NCI-H526 treated with DMSO at 0.1 percent for 48 hours (cell line): Measurements from ENCODE around the gene RUNX1.

Experiments used
- DNase-seq: peaks from one replicate; lab custom pipeline; 2025; lab: John Stamatoyannopoulos, UW

Gene RUNX1

DNA sequence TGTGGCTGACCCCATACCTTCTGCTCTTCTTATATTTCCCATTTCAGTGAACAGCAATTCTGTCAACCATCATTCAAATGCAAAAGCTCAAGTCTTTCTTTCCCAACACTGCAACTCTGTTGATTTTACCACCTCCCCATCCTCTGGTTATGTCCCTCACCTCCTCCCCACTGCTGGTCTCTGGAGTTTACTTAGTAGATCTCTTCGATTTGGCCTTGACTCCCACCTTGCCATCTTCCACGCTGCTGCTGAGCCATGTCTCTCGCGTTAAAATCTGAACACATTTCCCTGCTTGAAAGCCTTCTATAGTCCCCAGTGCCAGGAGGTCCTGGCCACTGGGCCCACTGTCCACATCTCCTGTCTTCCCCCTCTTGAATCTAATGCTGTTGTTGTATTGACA is 125.5 kb downstream of the RUNX1 start:
- no peak for DNase-seq

DNA sequence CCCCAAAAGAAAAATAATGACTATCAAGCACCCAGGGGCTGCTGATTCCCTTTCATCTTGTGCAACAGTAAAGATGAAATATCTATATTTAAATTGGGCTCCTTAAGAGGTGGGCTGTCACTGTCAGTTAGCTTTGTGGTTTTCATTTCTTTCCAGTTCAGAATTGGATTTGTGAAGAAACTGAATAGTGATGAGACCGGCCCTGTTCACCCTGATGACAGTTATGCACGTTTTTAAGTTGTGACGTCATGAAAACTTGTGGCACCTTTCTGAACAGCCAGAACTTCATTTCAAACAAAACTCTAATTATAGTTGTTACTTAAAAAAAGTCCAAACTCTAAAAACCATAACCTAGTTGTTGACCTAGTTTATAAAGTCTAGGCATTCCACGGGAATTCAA is 125.9 kb downstream of the RUNX1 start:
- DNase-seq: no peak

DNA sequence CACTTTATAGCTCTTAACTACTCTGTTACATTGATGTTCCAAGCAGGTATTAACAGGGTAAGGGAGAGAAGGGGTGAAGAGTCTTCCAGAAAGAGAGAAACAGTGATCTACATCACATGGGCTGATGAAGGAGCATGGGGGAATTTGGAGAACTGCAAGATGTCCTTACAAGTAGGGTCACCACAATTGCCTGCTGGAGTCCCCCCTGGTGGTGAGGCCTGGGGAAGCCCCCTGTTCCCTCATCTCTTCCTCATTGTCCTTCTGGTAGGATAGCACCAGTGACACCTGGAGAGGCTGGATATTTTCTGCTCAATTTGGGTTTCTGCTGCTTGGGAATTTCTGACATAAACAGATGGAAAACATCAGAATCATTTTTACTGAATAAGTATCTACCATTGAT is 126.6 kb downstream of the RUNX1 start:
- DNase-seq: no peak

DNA sequence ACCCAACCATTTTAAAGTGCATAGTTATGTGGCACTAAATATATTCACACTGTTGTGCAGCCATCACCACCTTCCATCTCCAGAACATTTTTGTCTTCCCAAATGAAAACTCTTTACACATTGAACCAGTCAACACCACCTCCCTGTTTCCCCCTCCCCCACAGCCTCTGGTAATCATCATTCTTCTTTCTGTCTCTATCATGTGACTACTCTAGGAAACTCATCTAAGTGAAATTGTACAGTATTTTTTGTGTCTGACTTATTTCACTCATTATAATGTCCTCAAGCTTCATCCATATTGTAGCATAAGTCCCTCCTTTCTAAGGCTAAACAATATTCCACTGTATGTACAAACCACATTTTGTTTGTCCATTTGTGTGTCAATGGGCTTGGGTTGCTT is 128.0 kb downstream of the RUNX1 start:
- DNase-seq: no peak

DNA sequence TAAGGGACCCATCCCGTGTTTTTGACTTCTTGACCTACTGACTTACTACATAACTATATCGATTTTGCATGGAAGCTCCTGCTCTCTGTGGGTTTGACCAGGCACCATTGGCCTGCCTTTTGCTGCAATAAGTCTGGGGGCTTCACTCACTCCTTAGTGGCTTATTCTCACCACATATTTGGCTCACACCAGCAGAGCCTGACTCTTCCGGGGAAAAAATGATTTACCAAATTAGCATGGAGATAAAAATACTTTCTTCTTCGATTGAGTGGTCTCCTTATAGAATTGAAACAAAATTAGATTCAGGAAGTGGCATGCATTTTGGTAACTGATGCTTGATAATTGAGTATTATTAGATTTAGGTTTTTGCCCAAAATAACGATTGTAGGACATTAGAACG is 129.7 kb downstream of the RUNX1 start:
- no peak for DNase-seq

DNA sequence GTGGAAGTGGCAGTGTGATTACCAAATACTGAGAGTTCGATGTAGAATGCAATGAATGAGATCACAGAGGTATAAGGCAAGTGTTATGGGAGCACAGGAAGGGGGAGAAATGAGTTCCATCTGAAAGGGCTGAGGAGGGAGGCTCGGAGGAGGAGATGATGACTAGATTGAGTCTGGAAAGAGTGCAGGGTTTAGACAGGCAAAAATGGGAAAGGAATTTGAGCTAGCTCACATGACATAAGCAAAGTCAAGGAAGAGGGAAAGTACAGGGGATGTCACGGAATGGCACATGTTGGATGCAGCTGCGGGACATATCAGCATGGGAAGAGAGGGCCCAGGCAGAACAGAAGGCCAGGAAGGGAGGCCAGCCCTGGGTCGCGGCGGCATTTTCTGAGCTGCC is 132.7 kb downstream of the RUNX1 start:
- DNase-seq: no peak

DNA sequence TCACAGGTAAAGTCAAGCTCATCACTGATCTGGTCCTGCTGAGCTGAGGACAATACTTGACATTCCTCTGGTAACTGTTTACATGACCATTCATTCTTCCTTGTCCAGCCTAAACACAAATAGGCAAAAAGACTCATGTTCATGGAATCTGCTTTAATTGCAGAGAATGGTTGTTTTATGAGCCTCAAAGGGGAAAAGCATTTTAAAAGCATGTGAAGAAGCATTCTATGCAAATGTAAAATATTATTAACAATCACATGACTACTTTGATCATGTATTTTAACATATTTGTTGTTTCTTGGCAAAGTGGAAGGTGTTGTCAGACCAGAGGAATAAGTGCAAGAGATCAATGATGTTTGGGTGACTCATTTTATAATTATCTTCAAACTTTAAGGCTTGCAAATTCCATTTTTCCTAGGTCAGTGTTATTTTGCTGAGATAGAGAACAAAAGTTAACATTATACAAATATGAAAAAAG is 133.7 kb downstream of the RUNX1 start:
- DNase-seq: no peak

DNA sequence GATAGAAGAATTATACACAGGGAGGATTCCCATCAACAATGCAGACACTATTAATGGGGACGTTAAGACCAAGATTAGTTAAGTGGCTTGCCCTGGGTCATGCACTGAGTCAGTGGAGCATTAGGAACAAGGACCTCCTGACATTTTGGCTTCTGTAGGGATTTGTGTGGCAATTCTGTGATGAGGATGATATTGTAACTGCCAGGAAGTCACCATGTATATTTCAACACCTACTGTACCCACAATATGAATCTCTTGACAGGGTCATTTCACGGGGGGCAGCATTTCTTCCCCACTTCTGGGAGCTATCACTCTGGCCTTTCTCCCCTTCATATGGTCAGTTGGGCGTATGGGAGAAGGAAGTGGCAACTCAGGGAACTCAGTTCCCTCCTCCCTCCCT is 134.9 kb downstream of the RUNX1 start:
- DNase-seq: no peak

DNA sequence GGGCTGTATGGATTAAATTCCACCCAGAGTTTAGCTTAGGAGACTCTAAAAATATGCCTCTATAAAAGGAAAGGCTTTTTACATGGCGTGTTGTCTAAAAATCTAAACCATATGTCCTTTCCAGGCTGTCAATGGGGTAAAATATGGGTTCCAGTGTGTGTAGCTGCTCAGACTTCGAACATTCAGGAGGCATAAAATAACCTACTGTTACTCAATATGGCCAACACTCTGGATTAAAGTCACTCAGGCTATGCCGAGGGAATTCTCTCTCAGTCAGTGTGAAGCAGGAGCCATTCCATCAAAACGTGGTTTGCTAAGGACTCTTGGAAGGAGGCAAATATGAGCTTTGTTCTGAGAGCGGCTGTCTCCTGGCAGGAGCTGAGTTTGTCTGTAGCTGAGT is 135.3 kb downstream of the RUNX1 start:
- no peak for DNase-seq

DNA sequence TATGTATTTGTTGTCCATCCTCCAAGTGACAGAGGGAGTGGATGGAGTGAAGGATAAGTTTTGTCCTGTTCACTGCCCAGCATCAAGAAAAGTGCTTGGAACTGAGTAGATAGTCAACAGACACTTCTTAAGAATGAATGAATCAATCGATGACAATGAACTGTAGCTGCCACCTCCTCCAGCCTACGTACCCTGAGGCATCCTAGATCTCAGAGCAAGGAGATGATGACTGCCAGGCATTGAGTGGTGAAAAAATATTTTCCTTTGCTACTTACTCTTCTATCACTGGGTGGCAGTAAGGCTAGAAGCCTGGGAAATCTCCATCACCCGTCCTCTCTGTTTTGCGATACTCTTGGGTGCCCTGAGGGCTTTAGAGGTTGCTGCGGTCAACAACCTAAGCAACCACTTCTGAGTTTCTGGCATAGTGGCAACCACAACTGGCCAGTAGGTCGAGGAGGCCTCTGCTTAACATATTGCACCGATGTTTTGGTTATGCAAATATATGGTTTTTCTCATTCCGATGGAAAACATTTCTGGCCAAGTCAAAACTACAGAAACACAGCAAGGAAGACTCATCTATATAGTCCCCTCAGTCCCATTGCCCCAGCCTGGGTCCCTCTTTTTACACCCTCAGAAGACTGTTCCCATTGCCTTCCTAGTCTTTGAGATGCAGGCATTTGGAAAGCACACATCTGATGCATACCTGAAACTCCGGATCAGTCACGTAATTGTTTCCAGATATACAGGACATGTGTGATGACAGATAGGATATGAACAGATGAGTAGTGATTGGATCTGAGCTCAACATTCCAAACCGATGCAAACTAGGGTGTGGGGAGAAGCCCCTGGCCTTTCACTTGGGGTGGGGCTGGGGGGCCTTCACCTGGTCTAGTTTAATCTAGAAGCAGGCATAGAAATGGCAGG is 136.8 kb downstream of the RUNX1 start:
- DNase-seq: peak; percentile 67

DNA sequence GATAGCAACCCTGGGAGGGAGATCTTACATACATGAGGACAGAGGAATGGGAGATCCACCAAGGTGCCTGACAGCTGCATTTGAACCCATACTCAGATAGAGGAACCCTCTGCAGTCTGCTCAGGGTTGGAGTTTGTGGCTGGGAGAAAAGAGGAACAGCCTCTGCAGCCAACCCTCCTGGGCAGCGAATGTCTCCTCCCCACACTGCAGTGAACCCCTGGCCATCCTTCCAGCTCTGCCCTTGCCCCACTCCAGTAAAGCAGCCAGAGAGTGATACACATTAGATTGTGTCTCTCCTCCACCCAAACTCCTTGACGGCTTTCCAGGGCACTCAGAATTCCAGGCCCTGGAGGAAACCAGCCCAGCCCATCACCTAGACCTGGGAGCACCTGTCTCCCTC is 137.7 kb downstream of the RUNX1 start:
- DNase-seq: no peak

DNA sequence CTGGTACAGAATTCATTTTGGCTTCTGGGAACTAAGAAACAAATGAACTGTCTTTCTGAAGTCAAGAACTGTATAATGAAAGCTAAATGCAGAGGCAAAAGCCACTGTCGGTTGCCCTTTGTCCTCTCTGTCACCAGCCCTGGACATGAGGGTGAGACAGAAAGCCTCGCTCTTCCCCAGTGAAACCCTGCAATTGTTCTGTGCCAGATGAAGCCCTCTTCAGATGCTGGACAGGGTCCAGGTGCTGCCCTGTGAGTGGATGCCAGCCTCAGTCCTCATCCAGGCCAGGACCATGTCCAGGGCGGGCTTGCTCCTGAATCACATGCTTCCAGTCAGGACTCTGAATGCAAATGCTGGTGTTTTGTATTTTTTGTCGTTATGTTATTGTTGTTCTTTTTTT is 138.7 kb downstream of the RUNX1 start:
- DNase-seq: no peak

DNA sequence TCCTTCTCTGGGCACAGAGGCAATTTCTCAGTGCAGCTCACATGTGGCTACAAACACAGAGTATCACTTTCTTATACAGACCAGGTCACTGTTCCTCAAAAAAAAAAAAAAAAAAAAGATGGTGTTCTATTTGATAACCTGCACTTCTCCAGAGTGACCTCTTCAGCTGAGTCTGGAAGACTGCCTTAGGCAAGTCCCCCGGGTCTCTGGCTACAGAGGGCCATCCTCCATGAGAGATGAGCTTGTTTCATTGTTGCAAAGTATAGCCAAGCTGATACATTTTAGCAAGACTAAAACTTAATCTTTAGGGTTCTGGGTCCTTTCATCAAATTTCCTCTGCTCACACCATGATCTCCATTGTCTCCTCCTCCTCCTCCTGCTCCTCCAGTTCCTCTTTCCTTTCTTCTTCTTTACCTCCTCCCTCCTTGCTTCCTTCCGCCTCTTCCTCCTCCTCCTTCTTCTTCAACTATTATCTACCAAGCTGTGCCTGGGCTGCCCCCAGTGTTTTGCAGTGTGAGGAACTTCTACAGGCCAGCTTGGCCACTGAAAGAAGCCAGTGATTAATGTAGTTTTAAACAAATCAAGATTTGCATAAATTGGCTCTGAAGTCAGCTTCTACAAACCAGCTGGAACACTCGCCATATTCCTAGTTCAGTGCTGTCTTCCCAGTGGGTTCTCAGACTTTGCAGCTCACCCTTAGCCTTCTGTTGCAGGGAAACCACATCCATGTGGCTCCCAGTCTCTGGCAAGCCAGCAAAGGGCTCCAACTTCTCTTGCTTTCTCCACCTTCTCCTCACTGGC is 139.4 kb downstream of the RUNX1 start:
- DNase-seq: peak; percentile 96

DNA sequence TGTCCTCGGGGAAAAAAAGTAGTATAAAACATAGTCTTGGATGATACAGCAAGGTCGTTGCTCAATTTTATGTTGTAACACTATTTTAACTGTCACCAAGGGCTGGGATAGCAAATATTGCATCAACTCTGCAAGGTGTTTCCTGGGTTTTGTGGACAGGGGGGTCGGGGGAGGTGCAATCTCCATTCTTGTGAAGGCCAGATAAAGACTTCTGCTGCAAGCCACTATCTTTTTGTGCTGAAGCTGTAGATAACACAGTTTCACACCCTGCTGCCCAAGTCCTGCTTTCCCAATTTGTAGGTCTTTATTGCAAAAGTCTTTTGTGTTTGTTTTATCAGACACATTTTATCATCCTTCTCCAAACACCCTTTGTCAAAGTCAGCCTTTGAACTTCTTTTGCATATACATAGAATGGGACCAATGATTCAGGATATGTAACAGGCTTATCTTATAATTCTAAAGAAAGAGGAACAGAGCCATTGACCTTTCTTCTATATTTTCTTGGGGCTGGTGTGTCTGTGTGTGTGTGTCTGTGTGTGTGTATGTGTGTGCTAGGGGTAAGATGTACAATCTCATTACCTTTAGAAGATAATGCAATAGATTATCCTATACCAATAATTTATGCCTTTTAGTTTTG is 140.6 kb downstream of the RUNX1 start:
- no peak for DNase-seq

DNA sequence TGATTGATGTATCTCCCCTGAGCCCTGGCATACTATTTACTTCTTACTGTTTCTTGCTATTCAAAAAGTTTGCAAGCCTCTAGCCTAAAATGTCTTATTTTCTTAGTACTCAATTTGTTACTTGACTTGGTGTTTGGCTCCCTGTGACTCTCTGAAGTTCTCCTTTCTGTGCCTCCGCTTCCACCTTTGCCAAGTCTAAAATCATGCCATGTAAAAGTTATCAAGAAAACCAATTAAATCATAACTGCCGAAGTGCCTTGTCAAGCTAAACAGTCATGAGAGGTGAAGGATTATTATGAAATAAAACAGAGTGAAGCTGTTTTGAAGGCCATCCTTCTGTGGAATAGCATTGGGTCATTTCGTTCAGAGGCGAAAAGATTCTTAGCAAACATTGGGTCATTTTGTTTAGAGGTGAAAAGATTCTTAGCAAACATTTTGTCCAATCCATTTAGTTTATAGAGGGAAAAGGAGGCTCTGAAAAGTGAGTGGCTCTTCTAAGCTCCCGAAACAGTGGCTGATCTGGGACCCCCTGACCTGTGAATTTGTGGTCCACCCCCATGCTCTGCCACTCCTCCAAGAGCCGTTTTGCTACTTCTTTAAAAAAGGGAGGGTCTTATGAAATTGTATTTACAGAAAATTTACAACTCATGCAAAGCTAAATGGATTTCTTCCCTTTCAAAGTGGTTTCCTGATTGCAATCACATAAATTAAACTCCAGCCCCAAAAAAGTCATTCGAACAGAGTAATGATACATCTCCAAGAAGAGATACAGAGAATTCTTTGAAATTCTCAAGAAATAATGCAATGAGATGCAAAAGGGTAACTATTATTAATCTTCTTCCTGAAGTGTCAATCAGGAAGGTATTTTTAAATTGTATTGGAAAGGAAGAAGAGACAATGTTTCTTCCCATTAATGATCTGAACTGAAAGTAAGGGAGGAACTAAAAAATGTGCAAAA is 141.4 kb downstream of the RUNX1 start:
- no peak for DNase-seq

DNA sequence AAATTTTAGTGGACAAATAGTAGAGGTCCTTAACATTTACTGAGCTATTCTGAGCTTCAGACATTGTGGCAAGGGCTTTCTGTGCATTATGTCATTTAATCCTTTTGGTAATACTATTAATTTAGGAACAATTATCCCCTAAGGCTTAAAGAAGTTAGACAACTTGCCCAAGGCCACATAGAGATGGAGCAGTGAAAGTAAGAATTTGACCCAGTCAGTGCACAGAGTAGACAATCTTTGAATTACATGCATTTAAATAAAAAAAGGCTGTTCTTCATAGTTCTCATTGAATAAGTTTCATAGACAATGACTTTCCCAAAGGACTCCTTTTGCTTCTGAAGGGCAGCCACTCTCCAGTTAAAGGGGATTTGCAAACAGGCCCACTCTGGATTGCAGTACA is 142.7 kb downstream of the RUNX1 start:
- no peak for DNase-seq

DNA sequence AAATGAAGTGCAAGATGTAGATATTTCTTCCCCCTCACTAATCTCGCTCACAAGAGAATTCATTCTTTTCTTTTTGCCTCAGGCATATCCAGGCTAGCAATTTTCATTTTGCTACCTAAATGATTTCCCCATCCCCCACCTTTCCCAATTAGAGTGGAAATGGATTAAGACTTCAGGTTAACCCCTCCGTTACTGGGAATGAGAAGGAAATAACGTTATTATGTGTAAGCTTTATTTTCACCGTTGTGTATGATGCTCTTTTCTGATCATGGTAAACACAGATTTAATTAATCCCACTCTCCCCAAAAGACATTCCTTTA is 143.9 kb downstream of the RUNX1 start:
- no peak for DNase-seq

DNA sequence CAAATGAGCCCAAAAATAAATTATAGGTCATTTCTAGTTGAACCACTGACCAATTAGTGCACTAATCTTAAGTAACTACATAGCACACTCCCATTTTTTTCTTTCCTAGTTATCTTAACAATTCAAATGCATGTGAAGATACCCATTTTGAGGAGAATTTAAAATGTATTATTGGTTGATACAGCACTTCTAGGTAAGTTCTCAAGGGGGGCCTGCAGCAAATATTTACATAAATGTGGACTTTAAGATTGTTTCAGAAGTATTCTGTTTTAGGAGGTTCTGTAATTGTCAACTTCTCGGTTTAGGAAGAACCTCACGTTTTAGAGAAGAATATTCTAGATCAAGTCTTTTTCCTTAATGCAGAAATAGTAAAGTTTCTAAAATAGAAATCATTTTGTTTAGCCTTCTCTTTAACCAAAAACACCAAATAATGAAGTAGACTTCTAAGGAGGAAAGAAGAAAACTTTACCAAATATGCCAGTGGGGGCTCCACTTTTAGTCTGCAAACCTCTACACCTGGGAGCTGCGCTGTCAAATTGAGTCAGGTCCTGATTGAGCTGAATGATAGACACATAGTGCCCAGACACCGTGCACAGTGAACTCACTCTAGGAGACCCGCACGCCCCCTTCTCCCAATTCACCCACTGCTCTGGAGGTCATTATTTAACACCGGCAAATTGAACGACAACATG is 144.4 kb downstream of the RUNX1 start:
- DNase-seq: no peak

DNA sequence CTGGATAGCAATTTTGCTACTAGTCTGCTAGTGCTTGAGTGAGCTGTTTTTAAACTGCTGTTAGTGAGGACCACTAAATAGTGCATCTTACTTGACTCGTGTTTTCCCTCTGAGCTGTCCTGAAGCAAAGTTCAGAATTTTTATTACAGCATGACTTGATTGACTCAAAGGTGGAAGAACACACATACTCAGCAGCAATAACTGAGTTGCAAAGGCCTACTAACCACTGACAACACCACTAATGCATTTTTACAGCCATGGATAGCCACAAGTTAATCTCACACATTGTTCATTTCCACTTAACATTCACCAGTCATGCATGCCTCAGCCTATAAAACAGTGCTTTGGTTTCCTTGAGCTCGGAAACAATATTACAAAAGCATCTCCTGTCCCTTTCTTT is 148.7 kb downstream of the RUNX1 start:
- DNase-seq: no peak

DNA sequence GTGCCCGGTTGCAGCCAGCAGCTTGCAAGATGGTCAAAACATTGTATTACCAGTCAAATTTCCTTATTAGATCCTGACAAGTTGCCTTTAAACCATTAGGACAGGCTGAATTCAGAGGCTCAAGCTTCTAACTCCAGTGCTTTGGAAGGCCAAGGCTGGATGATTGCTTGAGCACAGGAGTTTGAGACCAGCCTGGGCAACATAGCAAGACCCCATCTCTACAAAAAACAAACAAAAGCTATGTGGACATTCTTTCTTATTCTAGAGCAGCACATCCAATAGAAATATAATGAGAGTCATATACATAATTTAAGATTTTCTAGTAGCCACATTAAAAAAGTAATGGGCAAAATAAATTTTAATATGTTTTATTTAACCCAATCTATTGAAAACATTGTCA is 149.3 kb downstream of the RUNX1 start:
- no peak for DNase-seq

DNA sequence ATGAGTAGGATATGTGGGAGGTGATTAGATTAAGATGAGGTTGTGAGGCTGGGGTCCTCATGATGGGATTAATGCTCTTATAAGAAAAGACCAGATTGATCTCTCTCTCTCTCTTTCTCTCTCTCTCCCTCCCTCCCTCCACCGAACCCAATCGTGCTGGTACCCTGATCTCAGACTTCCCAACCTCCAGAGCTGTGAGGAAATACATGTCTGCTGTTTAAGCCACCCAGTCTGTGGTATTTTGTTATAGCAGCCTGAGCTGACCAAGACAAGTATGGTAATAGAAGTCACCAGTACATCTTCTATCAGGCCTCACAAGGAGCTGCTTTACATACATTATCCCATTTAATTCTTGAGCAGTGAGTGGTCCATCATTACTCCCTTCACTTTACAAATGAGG is 149.8 kb downstream of the RUNX1 start:
- DNase-seq: no peak
